ENCODE measurements around the gene NUSAP1.

DNA sequence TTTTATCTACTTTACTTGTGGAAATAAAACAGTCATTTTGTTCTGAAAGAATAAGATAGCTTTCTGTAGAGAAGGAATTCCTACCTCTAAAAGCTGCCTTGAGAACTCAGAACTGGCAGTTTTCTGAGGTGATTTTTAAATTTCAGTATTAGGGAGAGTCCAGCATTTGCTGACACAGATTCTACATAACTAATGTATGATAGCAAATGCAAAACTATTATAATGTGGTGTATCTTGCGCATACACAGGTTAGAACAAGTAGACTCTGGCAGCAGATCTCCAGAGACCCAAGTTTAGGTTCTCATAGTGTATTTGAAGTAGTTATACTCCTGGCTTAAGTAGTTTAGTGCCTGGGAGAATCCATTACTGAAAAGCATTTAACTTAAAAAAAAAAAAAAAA is 31.1 kb upstream of the NUSAP1 start:
- TF ChIP-seq GATA3 (IDR thresholded peaks at IDR 0.05; ENCODE audit: low read depth, low read length) (no peak), GATA2 (IDR thresholded peaks at IDR 0.05; ENCODE audit: low read depth, low read length) (no peak)

All from SH-SY5Y (cell line).